IMR-90 (cell line): Measurements from ENCODE around the gene INPP5A. TPM values are rescaled to one million over a fixed set of nuclear protein-coding genes. Genes with fewer than 3 reads are reported as not detected.

Experiments used
- CTCF ChIP-seq: conservative IDR thresholded peaks from 2 replicates; pipeline ENCODE4 v1.5.1; 2012; ENCODE audit warnings: mild to moderate bottlenecking, low read depth, low read length, improper control_type of control experiment
- polyA plus RNA-seq, 3 experiments: library from polyadenylated mRNA; depleted of rRNA; stranded (reverse); fragments of >200 nt; gene quantifications; 2 replicates each; pipeline ENCODE4 v1.2.3, GENCODE V29; 2012; ENCODE audit warnings: low replicate concordance in 1 of 3
- total RNA-seq: library from RNA; depleted of rRNA; stranded (reverse); fragments of >200 nt; gene quantifications from 2 replicates; pipeline ENCODE4 v1.2.3, GENCODE V29; 2012

INPP5A gene
- total and polyA plus RNA-seq, 2 of the 4 experiments (the other 2 are of a cell fraction): 21.4 to 36.7 TPM

GRCh38 chr10:132714096-132714985 lies 176.8 kb downstream of the INPP5A start (continued):
- TF ChIP-seq CTCF: no peak
